HL-60 (cell line): ENCODE results near the gene NLGN1.

ENCODE experiments used
- CTCF ChIP-seq: IDR thresholded peaks from one replicate; pipeline ENCODE4 v1.5.1; 2011; ENCODE audit warnings: low read length, control low read depth, inconsistent platforms; ENCODE audit not compliant: insufficient read depth
- SPI1 ChIP-seq: IDR thresholded peaks from 2 replicates; pipeline ENCODE4 v1.6.1; 2012; ENCODE audit warnings: low read depth, mild to moderate bottlenecking, borderline replicate concordance
- TF ChIP-seq, protein P1 (sequence below): IDR thresholded peaks from 2 replicates; pipeline ENCODE4 v1.6.1; 2012; ENCODE audit warnings: low read depth; ENCODE audit not compliant: insufficient replicate concordance

DNA sequence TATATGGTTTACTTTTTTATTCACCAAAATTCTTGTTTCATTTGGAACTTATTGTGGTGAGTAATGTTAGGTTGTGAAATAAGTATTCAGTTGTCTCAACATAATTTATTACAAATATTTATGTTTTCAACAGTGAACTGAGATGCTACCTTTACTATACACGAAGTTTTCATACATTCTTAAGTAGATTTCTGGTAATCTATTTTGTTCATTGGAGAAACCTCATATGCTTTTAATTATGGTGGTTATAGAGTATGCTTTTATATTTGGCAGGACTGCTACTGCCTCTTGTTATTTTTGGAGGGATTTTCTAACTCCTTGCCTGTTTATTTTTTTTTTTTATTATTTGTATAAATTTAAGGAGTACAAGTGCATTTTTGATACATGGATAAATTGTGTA lies 253.1 kb downstream of the NLGN1 start:
- TF ChIP-seq CTCF (no peak), SPI1 (no peak)
- TF ChIP-seq, protein P1, sequence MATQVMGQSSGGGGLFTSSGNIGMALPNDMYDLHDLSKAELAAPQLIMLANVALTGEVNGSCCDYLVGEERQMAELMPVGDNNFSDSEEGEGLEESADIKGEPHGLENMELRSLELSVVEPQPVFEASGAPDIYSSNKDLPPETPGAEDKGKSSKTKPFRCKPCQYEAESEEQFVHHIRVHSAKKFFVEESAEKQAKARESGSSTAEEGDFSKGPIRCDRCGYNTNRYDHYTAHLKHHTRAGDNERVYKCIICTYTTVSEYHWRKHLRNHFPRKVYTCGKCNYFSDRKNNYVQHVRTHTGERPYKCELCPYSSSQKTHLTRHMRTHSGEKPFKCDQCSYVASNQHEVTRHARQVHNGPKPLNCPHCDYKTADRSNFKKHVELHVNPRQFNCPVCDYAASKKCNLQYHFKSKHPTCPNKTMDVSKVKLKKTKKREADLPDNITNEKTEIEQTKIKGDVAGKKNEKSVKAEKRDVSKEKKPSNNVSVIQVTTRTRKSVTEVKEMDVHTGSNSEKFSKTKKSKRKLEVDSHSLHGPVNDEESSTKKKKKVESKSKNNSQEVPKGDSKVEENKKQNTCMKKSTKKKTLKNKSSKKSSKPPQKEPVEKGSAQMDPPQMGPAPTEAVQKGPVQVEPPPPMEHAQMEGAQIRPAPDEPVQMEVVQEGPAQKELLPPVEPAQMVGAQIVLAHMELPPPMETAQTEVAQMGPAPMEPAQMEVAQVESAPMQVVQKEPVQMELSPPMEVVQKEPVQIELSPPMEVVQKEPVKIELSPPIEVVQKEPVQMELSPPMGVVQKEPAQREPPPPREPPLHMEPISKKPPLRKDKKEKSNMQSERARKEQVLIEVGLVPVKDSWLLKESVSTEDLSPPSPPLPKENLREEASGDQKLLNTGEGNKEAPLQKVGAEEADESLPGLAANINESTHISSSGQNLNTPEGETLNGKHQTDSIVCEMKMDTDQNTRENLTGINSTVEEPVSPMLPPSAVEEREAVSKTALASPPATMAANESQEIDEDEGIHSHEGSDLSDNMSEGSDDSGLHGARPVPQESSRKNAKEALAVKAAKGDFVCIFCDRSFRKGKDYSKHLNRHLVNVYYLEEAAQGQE: no peak
